Loucy (cell line): Measurements from ENCODE around the gene FLRT1.

ENCODE experiments used
- H2AFZ ChIP-seq: fragments of 200-600 bp; sonication (generic); 2 replicates; pipeline ENCODE4 v1.6.0; 2016; ENCODE audit warnings: antibody characterized with exemption, mild to moderate bottlenecking, low read length, moderate library complexity
- H3F3A ChIP-seq: fragments of 200-600 bp; 2 replicates; pipeline ENCODE4 v1.6.0; 2016; ENCODE audit warnings: antibody characterized with exemption, low read depth, mild to moderate bottlenecking
- H3K27me3 ChIP-seq: fragments of 200-600 bp; sonication (generic); 2 replicates; pipeline ENCODE4 v1.6.1; 2014; ENCODE audit warnings: low read length, mild to moderate bottlenecking; ENCODE audit not compliant: insufficient read depth, poor library complexity, severe bottlenecking
- H3K36me3 ChIP-seq: fragments of 200-600 bp; sonication (generic); 2 replicates; pipeline ENCODE4 v1.6.1; 2016; ENCODE audit warnings: low read length; ENCODE audit not compliant: insufficient read depth
- H3K4me1 ChIP-seq: fragments of 200-600 bp; sonication (generic); 2 replicates; pipeline ENCODE4 v1.5.1; 2014; ENCODE audit warnings: low read length, mild to moderate bottlenecking; ENCODE audit not compliant: insufficient read depth, poor library complexity, severe bottlenecking
- H3K4me2 ChIP-seq: fragments of 200-600 bp; sonication (generic); 2 replicates; pipeline ENCODE4 v1.6.0; 2014; ENCODE audit warnings: antibody characterized with exemption, low read length, low read depth, mild to moderate bottlenecking; ENCODE audit not compliant: poor library complexity, severe bottlenecking
- H3K4me3 ChIP-seq: fragments of 200-600 bp; sonication (generic); 2 replicates; pipeline ENCODE4 v1.5.1; 2014; ENCODE audit warnings: low read length, mild to moderate bottlenecking, mixed read lengths; ENCODE audit not compliant: poor library complexity, severe bottlenecking
- H3K79me2 ChIP-seq: fragments of 200-600 bp; sonication (generic); 2 replicates; pipeline ENCODE4 v1.6.1; 2014; ENCODE audit warnings: low read length; ENCODE audit not compliant: insufficient read depth
- H3K9ac ChIP-seq: fragments of 200-600 bp; sonication (generic); 2 replicates; pipeline ENCODE4 v1.6.0; 2014; ENCODE audit warnings: mild to moderate bottlenecking, low read depth, low read length, moderate library complexity; ENCODE audit not compliant: poor library complexity, severe bottlenecking
- H3K9me2 ChIP-seq: fragments of 200-600 bp; sonication (generic); replicated peaks from 2 replicates; pipeline ENCODE4 v1.6.1; 2016; ENCODE audit warnings: low read depth, low read length, mixed read lengths
- H3K9me3 ChIP-seq: fragments of 200-600 bp; sonication (generic); 2 replicates; pipeline ENCODE4 v1.6.1; 2014; ENCODE audit warnings: mild to moderate bottlenecking, antibody characterized with exemption, low read length, low read depth; ENCODE audit not compliant: insufficient read depth
- H4K20me1 ChIP-seq: fragments of 200-600 bp; sonication (generic); 2 replicates; pipeline ENCODE4 v1.6.0; 2014; ENCODE audit warnings: antibody characterized with exemption, low read length, mild to moderate bottlenecking; ENCODE audit not compliant: insufficient read depth, poor library complexity, severe bottlenecking
- EZH2phosphoT487 ChIP-seq: fragments of 200-600 bp; IDR thresholded peaks from 2 replicates; pipeline ENCODE4 v1.6.1; 2018; ENCODE audit warnings: antibody characterized with exemption, mild to moderate bottlenecking, moderate library complexity, borderline replicate concordance
- TF ChIP-seq, protein P1 (sequence below): fragments of 200-600 bp; sonication (generic); conservative IDR thresholded peaks from 2 replicates; pipeline ENCODE4 v1.5.1; 2014; ENCODE audit warnings: mild to moderate bottlenecking, antibody characterized with exemption, low read length

The FLRT1 gene

DNA sequence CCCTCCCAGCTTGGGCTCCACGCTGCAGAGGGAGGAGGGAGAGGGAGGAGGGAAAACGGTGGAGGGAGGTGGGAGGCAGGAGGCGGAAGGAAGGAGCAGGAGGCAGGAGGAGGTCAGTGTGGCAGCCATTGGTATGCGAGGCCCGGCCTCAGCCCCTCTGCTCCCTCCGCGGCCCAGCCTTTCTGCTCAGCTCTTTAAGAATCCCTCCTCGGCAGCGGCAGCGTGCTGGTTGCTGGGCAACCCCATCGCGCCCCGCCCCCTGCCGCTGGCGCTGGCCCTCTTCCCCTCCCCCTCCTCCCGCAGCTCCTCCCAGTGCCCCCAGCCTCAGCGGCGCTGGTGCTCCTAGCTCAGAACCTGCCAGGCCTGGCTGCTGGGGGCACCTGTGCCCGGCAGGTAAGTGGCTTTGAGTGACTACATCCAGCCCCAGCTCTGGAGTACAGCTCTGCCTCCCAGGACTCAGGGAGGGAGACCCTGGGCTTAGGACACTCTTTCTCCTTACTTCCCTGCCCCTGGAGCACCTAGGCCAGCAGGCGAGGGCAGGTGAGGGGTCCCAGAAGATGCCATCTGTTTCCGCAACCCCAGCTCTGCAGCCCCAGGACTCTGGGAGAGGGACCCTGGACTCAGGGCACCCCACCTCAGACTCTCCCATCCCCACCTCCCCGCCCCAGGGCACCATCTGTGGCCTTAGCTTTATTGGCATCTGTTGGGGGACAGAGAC, 7.2 kb upstream of the FLRT1 start:
- no peaks in the 10 kb centered on the region for H3F3A ChIP-seq
- H3K9ac ChIP-seq: no peak overlapping the region
- H3K9me2 ChIP-seq: no peaks in the 10 kb centered on the region
- H3K4me2 ChIP-seq: no peak overlapping the region
- H4K20me1 ChIP-seq: no peaks in the 10 kb centered on the region
- H3K4me1 ChIP-seq: peaks cover 6% of the 10 kb centered on the region
- no peaks in the 10 kb centered on the region for H3K79me2 ChIP-seq
- TF ChIP-seq EZH2phosphoT487: no peak
- TF ChIP-seq, protein P1, sequence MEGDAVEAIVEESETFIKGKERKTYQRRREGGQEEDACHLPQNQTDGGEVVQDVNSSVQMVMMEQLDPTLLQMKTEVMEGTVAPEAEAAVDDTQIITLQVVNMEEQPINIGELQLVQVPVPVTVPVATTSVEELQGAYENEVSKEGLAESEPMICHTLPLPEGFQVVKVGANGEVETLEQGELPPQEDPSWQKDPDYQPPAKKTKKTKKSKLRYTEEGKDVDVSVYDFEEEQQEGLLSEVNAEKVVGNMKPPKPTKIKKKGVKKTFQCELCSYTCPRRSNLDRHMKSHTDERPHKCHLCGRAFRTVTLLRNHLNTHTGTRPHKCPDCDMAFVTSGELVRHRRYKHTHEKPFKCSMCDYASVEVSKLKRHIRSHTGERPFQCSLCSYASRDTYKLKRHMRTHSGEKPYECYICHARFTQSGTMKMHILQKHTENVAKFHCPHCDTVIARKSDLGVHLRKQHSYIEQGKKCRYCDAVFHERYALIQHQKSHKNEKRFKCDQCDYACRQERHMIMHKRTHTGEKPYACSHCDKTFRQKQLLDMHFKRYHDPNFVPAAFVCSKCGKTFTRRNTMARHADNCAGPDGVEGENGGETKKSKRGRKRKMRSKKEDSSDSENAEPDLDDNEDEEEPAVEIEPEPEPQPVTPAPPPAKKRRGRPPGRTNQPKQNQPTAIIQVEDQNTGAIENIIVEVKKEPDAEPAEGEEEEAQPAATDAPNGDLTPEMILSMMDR: no peak
- H3K9me3 ChIP-seq: no peaks in the 10 kb centered on the region
- H3K4me3 ChIP-seq: no peak overlapping the region
- no peak overlapping the region for H2AFZ ChIP-seq
- H3K36me3 ChIP-seq: no peaks in the 10 kb centered on the region
- H3K27me3 ChIP-seq: no peaks in the 10 kb centered on the region

DNA sequence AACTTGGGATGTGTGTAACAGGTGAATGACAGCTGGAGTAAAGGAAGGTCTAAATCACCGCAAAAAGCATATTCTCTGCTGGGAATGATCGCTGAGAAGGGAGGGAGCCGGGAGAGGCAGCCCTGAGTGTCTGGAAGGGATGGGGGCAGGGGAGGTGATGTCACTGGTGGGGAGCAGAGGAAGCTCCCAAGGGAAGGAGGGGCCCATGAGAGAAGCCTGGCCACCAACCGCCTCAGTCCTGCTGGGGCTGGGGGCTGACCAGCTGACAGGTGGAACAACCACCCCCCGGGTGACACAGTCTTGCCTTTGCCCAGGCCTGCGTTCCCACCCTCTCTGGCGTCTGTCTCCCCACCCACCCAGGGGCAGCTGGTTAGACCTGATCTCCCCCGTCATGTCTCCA, 6.0 kb upstream of the FLRT1 start:
- no peak overlapping the region for H2AFZ ChIP-seq
- H3K4me3 ChIP-seq: no peak overlapping the region
- no peaks in the 10 kb centered on the region for H3K9me2 ChIP-seq
- H3K4me1 ChIP-seq: peaks cover 6% of the 10 kb centered on the region
- H3K27me3 ChIP-seq: no peaks in the 10 kb centered on the region
- no peak overlapping the region for H3K9ac ChIP-seq
- no peaks in the 10 kb centered on the region for H4K20me1 ChIP-seq
- no peaks in the 10 kb centered on the region for H3K9me3 ChIP-seq
- H3F3A ChIP-seq: no peaks in the 10 kb centered on the region
- no peak for TF ChIP-seq EZH2phosphoT487
- TF ChIP-seq, protein P1: no peak
- H3K79me2 ChIP-seq: no peaks in the 10 kb centered on the region
- H3K4me2 ChIP-seq: no peak overlapping the region
- no peaks in the 10 kb centered on the region for H3K36me3 ChIP-seq

DNA sequence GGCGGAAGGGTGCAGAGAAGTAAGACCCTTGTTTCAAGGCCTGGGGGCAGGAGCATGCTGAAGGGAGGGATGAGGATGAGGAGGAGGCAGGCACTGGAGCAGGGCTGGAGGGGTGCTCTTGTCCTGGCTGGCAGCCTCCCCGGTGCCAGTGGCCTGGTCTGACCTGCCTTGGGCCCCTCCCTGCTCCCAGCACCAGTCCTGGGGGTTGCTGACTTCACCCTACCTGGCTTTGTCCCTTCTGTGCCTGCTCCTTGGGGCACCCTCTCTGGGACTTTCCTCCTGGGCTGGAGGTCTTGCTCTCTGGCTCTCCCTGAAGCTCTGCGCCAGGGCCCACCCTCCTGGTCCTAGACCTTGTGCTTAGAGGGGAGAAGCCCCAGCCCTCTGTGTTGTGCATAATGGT, 4.7 kb upstream of the FLRT1 start:
- Histone ChIP-seq H3K79me2 (no peaks in the 10 kb centered on the region), H3K9me2 (no peaks in the 10 kb centered on the region), H3F3A (no peaks in the 10 kb centered on the region), H3K36me3 (no peaks in the 10 kb centered on the region), H3K4me1 (peaks cover 6% of the 10 kb centered on the region), H3K4me2 (no peak overlapping the region), H3K9me3 (no peaks in the 10 kb centered on the region), H3K27me3 (no peaks in the 10 kb centered on the region), H2AFZ (no peak overlapping the region), H4K20me1 (no peaks in the 10 kb centered on the region), H3K9ac (no peak overlapping the region), H3K4me3 (no peak overlapping the region)
- TF ChIP-seq, protein P1: no peak
- no peak for TF ChIP-seq EZH2phosphoT487
